GM12864 (cell line): ENCODE measurements around the gene APBB2.

Source experiments
- DNase-seq: peaks from one replicate; pipeline ENCODE4 v3.0.0-alpha.2; 2011; ENCODE audit warnings: low read depth
- H3K4me3 ChIP-seq: 2 replicates; pipeline ENCODE4 v1.5.1; 2011; ENCODE audit warnings: mild to moderate bottlenecking, low read depth, low read length, control low read depth
- TF ChIP-seq, protein P1 (sequence below): IDR thresholded peaks from 2 replicates; pipeline ENCODE4 v1.5.1; 2011; ENCODE audit warnings: low read depth, mild to moderate bottlenecking, moderate library complexity, low read length, control low read depth, inconsistent platforms; ENCODE audit errors: missing control alignments

The APBB2 gene

DNA sequence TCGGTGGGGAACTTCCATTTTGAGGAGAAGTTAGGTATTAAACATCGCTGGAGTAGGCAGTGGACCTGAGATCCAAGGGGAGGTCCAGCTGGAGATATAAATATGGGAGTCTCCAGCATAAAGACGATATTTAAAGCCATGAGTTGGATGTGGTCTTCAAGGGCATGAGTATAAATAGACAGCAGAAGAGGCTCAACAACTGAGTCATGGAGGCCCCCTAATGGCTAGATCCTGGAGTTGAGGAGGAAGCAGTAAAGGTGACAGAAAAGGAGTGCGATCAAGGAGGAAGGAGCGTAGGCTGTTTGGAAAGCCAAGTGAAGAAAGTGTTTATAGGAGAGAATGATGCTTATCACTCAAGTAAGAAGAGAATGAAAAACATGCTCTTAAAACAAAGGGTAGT is 18.1 kb upstream of the APBB2 start:
- DNase-seq, result no peak
- TF ChIP-seq, protein P1, sequence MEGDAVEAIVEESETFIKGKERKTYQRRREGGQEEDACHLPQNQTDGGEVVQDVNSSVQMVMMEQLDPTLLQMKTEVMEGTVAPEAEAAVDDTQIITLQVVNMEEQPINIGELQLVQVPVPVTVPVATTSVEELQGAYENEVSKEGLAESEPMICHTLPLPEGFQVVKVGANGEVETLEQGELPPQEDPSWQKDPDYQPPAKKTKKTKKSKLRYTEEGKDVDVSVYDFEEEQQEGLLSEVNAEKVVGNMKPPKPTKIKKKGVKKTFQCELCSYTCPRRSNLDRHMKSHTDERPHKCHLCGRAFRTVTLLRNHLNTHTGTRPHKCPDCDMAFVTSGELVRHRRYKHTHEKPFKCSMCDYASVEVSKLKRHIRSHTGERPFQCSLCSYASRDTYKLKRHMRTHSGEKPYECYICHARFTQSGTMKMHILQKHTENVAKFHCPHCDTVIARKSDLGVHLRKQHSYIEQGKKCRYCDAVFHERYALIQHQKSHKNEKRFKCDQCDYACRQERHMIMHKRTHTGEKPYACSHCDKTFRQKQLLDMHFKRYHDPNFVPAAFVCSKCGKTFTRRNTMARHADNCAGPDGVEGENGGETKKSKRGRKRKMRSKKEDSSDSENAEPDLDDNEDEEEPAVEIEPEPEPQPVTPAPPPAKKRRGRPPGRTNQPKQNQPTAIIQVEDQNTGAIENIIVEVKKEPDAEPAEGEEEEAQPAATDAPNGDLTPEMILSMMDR, result peak; percentile 26
- no peak overlapping the region for H3K4me3 ChIP-seq

DNA sequence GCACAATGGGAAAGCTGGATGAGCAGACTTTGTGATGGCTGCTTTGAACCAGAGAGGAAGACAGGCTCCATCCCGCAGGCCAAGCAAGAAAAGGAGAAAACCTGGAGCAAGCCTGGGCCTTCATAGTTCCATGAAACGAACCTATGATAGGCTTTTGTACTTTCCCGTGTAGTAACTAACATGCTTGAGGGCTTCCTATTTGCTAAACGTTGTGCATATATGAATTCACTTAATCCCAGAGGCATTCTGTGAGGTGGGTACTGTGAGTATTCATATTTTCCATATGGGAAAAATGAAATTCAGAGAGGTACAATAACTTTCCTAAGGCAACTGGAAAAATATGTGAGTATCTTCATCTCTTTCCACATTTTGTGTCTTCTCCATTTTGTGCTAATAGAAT is 13.6 kb upstream of the APBB2 start:
- DNase-seq, result no peak
- TF ChIP-seq, protein P1, result no peak
- no peak overlapping the region for H3K4me3 ChIP-seq

DNA sequence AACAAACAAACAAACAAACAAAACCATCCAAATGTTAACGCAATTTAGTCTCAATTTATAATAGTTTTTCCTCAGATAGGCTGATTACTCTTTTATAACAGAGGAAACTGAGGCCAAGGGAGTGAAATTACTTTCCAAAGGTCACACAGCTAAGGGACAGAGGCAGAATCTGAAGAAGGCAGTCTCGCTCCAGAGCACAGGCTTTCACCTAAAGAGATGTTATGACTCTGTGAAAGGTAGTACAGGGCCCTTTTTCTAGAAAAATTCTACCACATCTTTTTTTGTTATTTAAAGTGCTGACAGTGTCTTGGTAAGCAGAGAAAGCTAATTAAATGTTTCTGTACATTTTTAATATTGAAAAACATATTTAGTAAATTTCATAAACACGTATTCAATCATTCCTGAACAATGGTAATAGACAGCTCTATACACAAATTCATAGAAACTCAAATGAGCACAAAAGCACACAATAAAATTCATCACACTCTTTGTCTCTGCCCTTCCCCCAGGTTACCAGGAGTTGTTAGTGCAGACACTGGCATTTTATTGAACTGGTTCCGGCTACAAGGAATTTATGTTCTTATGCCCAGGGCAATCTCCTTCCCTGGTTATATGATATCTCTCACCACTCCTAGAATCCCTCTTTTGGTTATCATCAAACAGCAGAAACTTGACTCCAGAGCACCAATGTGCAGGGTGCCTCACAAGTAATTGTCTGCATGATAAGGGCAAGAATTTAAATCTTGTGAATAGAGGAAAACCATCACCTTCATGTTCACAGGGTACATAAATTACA is 7.7 kb upstream of the APBB2 start:
- no peak overlapping the region for H3K4me3 ChIP-seq
- DNase-seq, result no peak
- TF ChIP-seq, protein P1, result no peak

DNA sequence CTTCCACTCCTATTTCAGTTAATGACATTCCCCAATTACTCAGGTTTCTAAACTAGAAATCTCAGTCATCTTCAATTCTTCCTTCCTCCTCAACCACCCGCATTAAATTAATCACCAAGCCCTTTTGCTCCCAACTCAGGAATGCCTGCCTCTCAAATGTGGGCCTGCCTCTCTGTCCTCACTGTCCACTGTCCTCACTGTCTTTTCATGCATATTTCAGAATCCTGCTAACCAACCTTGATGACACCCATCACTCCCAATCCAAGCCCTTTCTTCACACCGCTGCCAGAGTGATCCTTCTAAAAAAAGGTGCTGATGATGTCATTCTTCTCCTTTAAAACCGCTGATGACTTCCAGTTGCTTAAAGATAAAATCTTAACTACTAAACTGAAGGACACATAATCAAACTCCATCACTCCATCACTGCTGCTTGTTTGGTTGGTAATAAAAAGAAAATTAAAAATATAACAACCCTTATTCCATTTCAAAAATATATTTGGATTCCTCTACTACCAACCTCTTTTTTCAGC is 5.1 kb upstream of the APBB2 start:
- TF ChIP-seq, protein P1, result no peak
- no peak for DNase-seq
- H3K4me3 ChIP-seq, result no peak overlapping the region

DNA sequence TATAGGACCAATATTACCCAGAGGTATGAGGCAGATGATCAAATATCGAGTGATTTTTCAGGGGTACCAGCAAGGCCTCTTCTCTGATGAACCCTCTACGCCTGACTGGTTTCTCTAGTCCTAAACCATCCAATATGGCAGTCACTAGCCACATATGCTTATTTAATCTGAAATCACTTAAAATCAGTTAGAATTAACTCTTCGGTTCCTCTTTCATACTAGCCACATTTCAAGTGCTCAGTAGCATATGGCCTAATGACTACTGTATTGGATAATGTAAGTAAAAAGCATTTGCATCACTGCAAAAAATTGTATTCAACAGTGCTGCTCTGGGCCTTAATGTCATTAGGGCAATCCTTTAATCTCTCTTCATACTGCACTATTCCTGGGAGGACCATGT is 4.4 kb upstream of the APBB2 start:
- DNase-seq, result no peak
- H3K4me3 ChIP-seq, result no peak overlapping the region
- TF ChIP-seq, protein P1, result no peak

DNA sequence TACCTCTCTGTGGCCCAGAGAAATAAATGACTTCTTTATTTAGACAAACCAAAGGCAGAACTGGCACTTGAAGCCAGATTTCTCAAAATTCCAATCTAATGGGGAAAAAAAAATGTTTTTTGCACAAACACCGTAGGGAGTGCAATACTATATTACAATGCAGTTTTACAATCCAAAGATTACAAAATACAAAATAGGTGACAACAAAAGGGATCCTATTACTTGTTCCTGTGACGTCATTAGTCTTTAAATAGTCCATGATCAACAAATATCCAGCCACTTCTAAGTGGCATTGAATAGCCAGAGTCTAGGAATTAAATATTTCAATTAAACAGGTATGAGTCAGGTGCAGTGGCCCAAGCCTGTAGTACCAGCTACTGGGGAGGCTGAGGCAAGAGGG is 3.0 kb upstream of the APBB2 start:
- H3K4me3 ChIP-seq, result no peak overlapping the region
- no peak for DNase-seq
- TF ChIP-seq, protein P1, result no peak

DNA sequence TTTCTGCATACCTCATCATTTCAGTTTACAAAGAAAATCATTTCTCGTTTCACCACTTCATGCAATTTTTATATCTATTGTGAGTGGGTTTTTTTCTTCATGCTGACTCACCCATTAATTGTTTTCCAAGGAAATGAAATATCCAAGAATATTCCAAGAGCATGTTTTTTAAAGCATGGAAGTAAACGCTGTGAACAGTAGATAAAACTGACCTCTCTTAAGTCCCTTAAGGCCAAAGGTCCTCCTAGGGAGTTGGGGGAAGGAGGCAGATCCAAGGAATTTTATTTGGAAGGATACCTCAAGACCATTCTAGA is 2.6 kb upstream of the APBB2 start:
- H3K4me3 ChIP-seq, result peak overlapping the region; percentile 88
- TF ChIP-seq, protein P1, result no peak
- no peak for DNase-seq
